Measurements from ENCODE around the gene PAPOLG. TPM values are rescaled to one million over a fixed set of nuclear protein-coding genes. Genes with fewer than 3 reads are reported as not detected.

PAPOLG gene
- polyA plus RNA-seq, 1 experiment: 5.8 TPM

DNA sequence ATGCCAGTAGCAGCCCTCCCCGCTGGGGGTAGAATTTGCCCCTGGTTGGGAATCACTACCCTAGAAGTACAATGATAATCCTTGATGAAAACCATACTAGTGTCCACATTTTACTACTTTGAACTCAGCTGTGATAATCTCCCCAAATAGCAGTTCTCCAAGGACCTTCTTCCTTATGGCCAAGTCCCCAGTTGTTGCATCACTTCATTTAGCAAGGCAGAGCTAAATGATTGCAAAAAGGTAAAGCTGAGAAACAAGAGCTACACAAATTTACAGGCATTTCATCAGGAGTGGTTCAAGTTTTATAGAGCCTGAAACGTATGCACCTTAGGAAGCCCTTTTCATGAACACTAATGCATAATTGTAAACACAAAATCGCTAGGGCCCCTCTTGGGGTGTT lies 80.4 kb downstream of the PAPOLG start:
- Histone ChIP-seq H3K36me3 (ENCODE audit: control insufficient read depth, insufficient read depth, low read length) (no peaks in the 10 kb centered on the region), H3K4me3 (ENCODE audit: low read depth, low read length) (no peak overlapping the region), H3K27me3 (ENCODE audit: control insufficient read depth, insufficient read depth, low read length) (peaks cover 6% of the 10 kb centered on the region)
- POLR2A ChIA-PET: no interaction called here
- no peak for DNase-seq (ENCODE audit: low read depth)
- TF ChIP-seq CTCF (IDR thresholded peaks at IDR 0.05; ENCODE audit: insufficient read depth, low read depth, low read length): no peak
- CTCF ChIA-PET: interaction anchor here (0.6 to 1.1 kb wide), 3 partner anchors 15 to 162 kb away, joined by 3 read pairs; no protein-coding TSS in a partner anchor

GRCh38 chr2:60837123-60837522 lies 81.1 kb downstream of the PAPOLG start:
- ChIA-PET POLR2A (no interaction called here), CTCF (interaction anchor here (0.6 to 1.1 kb wide), 2 partner anchors 81 to 162 kb away, joined by 3 read pairs; no protein-coding TSS in a partner anchor)
- H3K36me3 ChIP-seq (ENCODE audit: control insufficient read depth, insufficient read depth, low read length): no peaks in the 10 kb centered on the region
- peaks cover 6% of the 10 kb centered on the region for H3K27me3 ChIP-seq (ENCODE audit: control insufficient read depth, insufficient read depth, low read length)
- TF ChIP-seq CTCF (IDR thresholded peaks at IDR 0.05; ENCODE audit: insufficient read depth, low read depth, low read length): no peak
- H3K4me3 ChIP-seq (ENCODE audit: low read depth, low read length): no peak overlapping the region
- DNase-seq (ENCODE audit: low read depth): no peak

DNA sequence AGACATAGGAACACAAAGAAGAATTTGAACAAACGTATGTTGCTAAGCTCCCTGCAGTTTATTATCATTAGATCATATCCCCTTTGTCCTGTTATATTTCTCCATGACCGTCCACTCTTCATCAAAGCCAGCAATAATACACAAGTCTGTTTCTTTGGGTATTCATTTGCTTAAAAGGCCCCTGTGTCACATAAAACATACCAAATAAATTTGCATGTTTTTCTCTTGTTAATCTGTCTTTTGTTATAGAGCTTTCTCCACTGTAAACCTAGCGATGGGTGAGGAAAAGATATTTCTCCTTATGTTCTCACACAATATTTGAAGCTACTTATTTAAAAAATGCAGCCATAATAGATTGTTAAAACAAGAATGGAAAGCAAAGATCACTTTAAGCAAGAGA lies 82.4 kb downstream of the PAPOLG start:
- Histone ChIP-seq H3K4me3 (ENCODE audit: low read depth, low read length) (no peak overlapping the region), H3K27me3 (ENCODE audit: control insufficient read depth, insufficient read depth, low read length) (peaks cover 4% of the 10 kb centered on the region), H3K36me3 (ENCODE audit: control insufficient read depth, insufficient read depth, low read length) (no peaks in the 10 kb centered on the region)
- DNase-seq (ENCODE audit: low read depth): no peak
- POLR2A ChIA-PET: interaction anchor here (0.6 to 0.7 kb wide), 2 partner anchors 10 to 32 kb away, joined by 3 to 12 read pairs; no protein-coding TSS in a partner anchor
- CTCF ChIA-PET: interaction anchor here (0.6 to 1.2 kb wide), 2 partner anchors 11 to 25 kb away, joined by 3 to 4 read pairs; no protein-coding TSS in a partner anchor
- TF ChIP-seq CTCF (IDR thresholded peaks at IDR 0.05; ENCODE audit: insufficient read depth, low read depth, low read length): no peak

DNA sequence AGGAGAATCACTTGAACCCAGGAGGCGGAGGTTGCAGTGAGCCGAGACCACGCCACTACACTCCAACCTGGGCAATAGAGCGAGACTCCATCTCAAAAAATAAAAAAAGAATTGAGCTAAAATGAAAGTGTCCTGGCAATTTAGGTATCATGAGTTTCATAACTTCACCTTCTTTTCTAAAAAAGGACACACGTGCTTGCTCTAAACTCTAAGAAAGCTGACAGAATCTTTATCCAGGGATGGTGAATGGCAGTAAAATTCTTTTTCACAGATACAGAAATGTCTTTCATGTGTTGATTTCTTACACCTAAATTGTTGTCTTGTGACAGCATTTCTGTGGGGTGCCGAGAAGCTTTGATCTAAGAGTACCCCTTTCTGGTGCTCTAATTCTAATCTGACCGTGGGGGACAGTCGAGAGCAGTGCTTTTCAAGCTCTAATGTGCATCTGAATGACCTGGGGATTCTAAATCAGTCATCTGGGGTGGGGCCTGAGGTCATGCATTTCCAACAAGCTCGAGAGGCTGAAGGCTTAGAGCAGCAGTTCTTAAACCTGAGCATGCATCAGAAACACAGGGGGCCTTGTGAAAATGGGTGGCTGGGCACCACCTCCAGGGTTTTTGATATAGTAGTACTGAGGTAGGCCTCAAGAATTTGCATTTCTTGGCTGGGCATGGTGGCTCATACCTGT lies 83.2 kb downstream of the PAPOLG start:
- POLR2A ChIA-PET: interaction anchor here (0.6 kb wide), 2 partner anchors 10 to 32 kb away, joined by 3 read pairs; no protein-coding TSS in a partner anchor
- CTCF ChIA-PET: interaction anchor here (0.5 to 1.2 kb wide), 4 partner anchors 8 to 25 kb away, joined by 3 read pairs; no protein-coding TSS in a partner anchor
- no peak for TF ChIP-seq CTCF (IDR thresholded peaks at IDR 0.05; ENCODE audit: insufficient read depth, low read depth, low read length)
- peaks cover 4% of the 10 kb centered on the region for H3K27me3 ChIP-seq (ENCODE audit: control insufficient read depth, insufficient read depth, low read length)
- DNase-seq (ENCODE audit: low read depth): no peak
- H3K4me3 ChIP-seq (ENCODE audit: low read depth, low read length): no peak overlapping the region
- no peaks in the 10 kb centered on the region for H3K36me3 ChIP-seq (ENCODE audit: control insufficient read depth, insufficient read depth, low read length)

GRCh38 chr2:60840880-60841279 lies 84.8 kb downstream of the PAPOLG start:
- no peaks in the 10 kb centered on the region for H3K36me3 ChIP-seq (ENCODE audit: control insufficient read depth, insufficient read depth, low read length)
- DNase-seq (ENCODE audit: low read depth): no peak
- ChIA-PET CTCF (no interaction called here), POLR2A (no interaction called here)
- no peak for TF ChIP-seq CTCF (IDR thresholded peaks at IDR 0.05; ENCODE audit: insufficient read depth, low read depth, low read length)
- no peaks in the 10 kb centered on the region; the same call in 1 of the 2 replicates for H3K27me3 ChIP-seq (ENCODE audit: control insufficient read depth, insufficient read depth, low read length)
- H3K4me3 ChIP-seq (ENCODE audit: low read depth, low read length): no peak overlapping the region
